ENCODE measurements around the gene CYP4F11. TPM values are rescaled to one million over a fixed set of nuclear protein-coding genes. Genes with fewer than 3 reads are reported as not detected.

CYP4F11 gene
- total RNA-seq, 1 donor from 2014 or later: not detected

DNA sequence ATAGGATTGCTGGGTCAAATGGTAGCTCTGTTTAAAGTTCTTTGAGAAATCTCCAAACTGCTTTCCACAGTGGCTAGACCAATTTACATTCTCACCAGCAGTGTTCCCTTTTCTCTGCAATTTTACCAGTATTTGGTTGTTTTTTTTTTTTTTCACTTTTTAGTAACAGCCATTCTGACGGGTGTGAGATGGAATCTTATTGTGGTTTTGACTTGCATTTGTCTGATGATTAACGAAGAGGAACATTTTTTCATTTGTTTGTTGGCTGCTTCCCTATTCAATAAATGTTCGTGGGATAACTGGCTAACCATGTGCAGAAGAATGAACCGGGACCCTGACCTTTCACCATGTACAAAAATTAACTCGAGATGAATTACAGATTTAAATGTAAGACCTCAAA is 67.7 kb downstream of the CYP4F11 start:
- Mint-ChIP-seq H3K4me1 (ENCODE audit: low read depth, unreplicated experiment) (no peaks in the 10 kb centered on the region), H3K9me3 (ENCODE audit: unreplicated experiment) (peaks cover 26% of the 10 kb centered on the region)
- no peak overlapping the region for H3K27ac ChIP-seq (ENCODE audit: low read depth, low read length)

DNA sequence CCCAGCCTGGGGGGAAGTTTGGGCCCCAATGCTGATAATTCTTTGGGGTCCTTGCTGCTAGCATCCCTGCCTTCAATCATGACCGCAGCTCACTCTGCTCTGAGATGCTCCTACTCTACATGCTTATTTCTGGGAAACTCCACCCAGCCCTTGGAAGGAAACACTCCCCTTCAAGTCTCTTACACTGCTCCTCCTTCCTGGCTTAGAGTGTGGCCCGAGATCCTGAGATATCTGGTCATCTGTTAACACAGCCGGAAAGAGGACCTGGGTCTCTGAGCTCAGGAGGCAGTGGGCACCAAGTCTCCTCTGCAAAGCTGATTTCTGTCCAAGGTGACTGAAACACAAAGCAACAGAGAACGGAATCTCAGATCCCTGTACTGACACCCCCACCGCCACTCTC is 69.5 kb downstream of the CYP4F11 start:
- Mint-ChIP-seq H3K4me3 (ENCODE audit: unreplicated experiment) (no peak overlapping the region), H3K27me3 (ENCODE audit: low read depth, unreplicated experiment) (no peaks in the 10 kb centered on the region), H3K9me3 (ENCODE audit: unreplicated experiment) (peaks cover 30% of the 10 kb centered on the region), H3K4me1 (ENCODE audit: low read depth, unreplicated experiment) (no peaks in the 10 kb centered on the region), H3K27ac (ENCODE audit: unreplicated experiment) (no peak overlapping the region), H3K36me3 (ENCODE audit: low read depth, unreplicated experiment) (no peaks in the 10 kb centered on the region)
- DNase-seq (ENCODE audit: low read depth) (no peak), FAIRE-seq (no peak)
- no peaks in the 10 kb centered on the region for H3K9me3 ChIP-seq (ENCODE audit: insufficient read depth, low read depth, low read length)
- no peaks in the 10 kb centered on the region for H3K79me2 ChIP-seq (ENCODE audit: insufficient read depth, low read length)
- no peaks in the 10 kb centered on the region for H3K4me1 ChIP-seq (ENCODE audit: insufficient read depth, low read length)
- no peak overlapping the region for H3K27ac ChIP-seq (ENCODE audit: low read depth, low read length)
- no peaks in the 10 kb centered on the region for H4K20me1 ChIP-seq (ENCODE audit: insufficient read depth, low read length)
- no peaks in the 10 kb centered on the region for H3K36me3 ChIP-seq (ENCODE audit: insufficient read depth, low read length)
- H3K4me2 ChIP-seq (ENCODE audit: low read length): no peak overlapping the region
- no peak for TF ChIP-seq EZH2 (IDR thresholded peaks at IDR 0.05; ENCODE audit: insufficient read depth, low read length)
- TF ChIP-seq, protein P1, sequence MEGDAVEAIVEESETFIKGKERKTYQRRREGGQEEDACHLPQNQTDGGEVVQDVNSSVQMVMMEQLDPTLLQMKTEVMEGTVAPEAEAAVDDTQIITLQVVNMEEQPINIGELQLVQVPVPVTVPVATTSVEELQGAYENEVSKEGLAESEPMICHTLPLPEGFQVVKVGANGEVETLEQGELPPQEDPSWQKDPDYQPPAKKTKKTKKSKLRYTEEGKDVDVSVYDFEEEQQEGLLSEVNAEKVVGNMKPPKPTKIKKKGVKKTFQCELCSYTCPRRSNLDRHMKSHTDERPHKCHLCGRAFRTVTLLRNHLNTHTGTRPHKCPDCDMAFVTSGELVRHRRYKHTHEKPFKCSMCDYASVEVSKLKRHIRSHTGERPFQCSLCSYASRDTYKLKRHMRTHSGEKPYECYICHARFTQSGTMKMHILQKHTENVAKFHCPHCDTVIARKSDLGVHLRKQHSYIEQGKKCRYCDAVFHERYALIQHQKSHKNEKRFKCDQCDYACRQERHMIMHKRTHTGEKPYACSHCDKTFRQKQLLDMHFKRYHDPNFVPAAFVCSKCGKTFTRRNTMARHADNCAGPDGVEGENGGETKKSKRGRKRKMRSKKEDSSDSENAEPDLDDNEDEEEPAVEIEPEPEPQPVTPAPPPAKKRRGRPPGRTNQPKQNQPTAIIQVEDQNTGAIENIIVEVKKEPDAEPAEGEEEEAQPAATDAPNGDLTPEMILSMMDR (IDR thresholded peaks at IDR 0.05; ENCODE audit: insufficient read depth, low read depth, low read length): no peak
- H2AFZ ChIP-seq (ENCODE audit: low read depth, low read length): no peak overlapping the region
- no peaks in the 10 kb centered on the region for H3K27me3 ChIP-seq (ENCODE audit: insufficient read depth, low read length)
- no peak overlapping the region for H3K9ac ChIP-seq (ENCODE audit: low read length)
- H3K4me3 ChIP-seq (ENCODE audit: insufficient read depth, low read depth, low read length): no peak overlapping the region

More for the DNA sequence above, 67.7 kb downstream of the CYP4F11 start:
- TF ChIP-seq, protein P1 (IDR thresholded peaks at IDR 0.05; ENCODE audit: insufficient read depth, low read depth, low read length): no peak
- no peak for TF ChIP-seq EZH2 (IDR thresholded peaks at IDR 0.05; ENCODE audit: insufficient read depth, low read length)
- Histone ChIP-seq H2AFZ (ENCODE audit: low read depth, low read length) (no peak overlapping the region), H3K4me2 (ENCODE audit: low read length) (no peak overlapping the region), H3K27me3 (ENCODE audit: insufficient read depth, low read length) (no peaks in the 10 kb centered on the region), H3K79me2 (ENCODE audit: insufficient read depth, low read length) (no peaks in the 10 kb centered on the region), H3K9ac (ENCODE audit: low read length) (no peak overlapping the region), H3K4me1 (ENCODE audit: insufficient read depth, low read length) (no peaks in the 10 kb centered on the region), H3K36me3 (ENCODE audit: insufficient read depth, low read length) (no peaks in the 10 kb centered on the region), H3K9me3 (ENCODE audit: insufficient read depth, low read depth, low read length) (no peaks in the 10 kb centered on the region), H3K4me3 (ENCODE audit: insufficient read depth, low read depth, low read length) (no peak overlapping the region), H4K20me1 (ENCODE audit: insufficient read depth, low read length) (no peaks in the 10 kb centered on the region)
- H3K27ac Mint-ChIP-seq (ENCODE audit: unreplicated experiment): no peak overlapping the region
- no peak overlapping the region for H3K4me3 Mint-ChIP-seq (ENCODE audit: unreplicated experiment)
- H3K27me3 Mint-ChIP-seq (ENCODE audit: low read depth, unreplicated experiment): no peaks in the 10 kb centered on the region
- DNase-seq (ENCODE audit: low read depth): no peak
- no peak for FAIRE-seq
- no peaks in the 10 kb centered on the region for H3K36me3 Mint-ChIP-seq (ENCODE audit: low read depth, unreplicated experiment)

DNA sequence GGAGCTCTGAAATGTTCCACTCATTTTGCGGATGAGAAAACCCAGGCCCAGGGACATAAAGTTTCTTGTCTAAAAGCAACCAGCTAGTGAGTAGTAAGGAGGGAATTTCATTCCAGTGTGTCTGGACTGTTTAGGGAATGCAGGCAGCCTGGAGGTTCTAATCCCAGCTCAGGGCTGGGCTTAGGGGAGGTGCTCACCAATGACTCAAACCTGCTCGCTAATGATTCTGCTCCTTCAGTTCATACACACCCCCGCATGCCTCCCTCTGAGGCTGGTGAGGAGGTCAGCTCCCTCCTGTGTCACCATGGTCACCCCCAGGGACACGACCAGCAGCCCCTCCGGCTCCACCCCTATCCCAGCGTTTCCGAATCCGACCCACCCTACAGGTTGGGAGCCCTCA is 71.1 kb downstream of the CYP4F11 start:
- H3K27ac Mint-ChIP-seq (ENCODE audit: unreplicated experiment): no peak overlapping the region
- H3K9me3 Mint-ChIP-seq (ENCODE audit: unreplicated experiment): peaks cover 27% of the 10 kb centered on the region
- no peaks in the 10 kb centered on the region for H3K36me3 Mint-ChIP-seq (ENCODE audit: low read depth, unreplicated experiment)
- no peaks in the 10 kb centered on the region for H3K4me1 ChIP-seq (ENCODE audit: insufficient read depth, low read length)
- H3K27ac ChIP-seq (ENCODE audit: low read depth, low read length): no peak overlapping the region
- H3K9ac ChIP-seq (ENCODE audit: low read length): no peak overlapping the region
- no peak overlapping the region for H3K4me3 Mint-ChIP-seq (ENCODE audit: unreplicated experiment)
- H4K20me1 ChIP-seq (ENCODE audit: insufficient read depth, low read length): no peaks in the 10 kb centered on the region
- H3K4me3 ChIP-seq (ENCODE audit: insufficient read depth, low read depth, low read length): no peak overlapping the region
- H3K36me3 ChIP-seq (ENCODE audit: insufficient read depth, low read length): no peaks in the 10 kb centered on the region
- no peaks in the 10 kb centered on the region for H3K4me1 Mint-ChIP-seq (ENCODE audit: low read depth, unreplicated experiment)
- no peaks in the 10 kb centered on the region for H3K9me3 ChIP-seq (ENCODE audit: insufficient read depth, low read depth, low read length)
- no peak for TF ChIP-seq EZH2 (IDR thresholded peaks at IDR 0.05; ENCODE audit: insufficient read depth, low read length)
- TF ChIP-seq, protein P1 (IDR thresholded peaks at IDR 0.05; ENCODE audit: insufficient read depth, low read depth, low read length): no peak
- DNase-seq (ENCODE audit: low read depth) (no peak), FAIRE-seq (no peak)
- no peaks in the 10 kb centered on the region for H3K27me3 Mint-ChIP-seq (ENCODE audit: low read depth, unreplicated experiment)
- no peaks in the 10 kb centered on the region for H3K27me3 ChIP-seq (ENCODE audit: insufficient read depth, low read length)
- no peak overlapping the region for H3K4me2 ChIP-seq (ENCODE audit: low read length)
- H3K79me2 ChIP-seq (ENCODE audit: insufficient read depth, low read length): no peaks in the 10 kb centered on the region
- H2AFZ ChIP-seq (ENCODE audit: low read depth, low read length): no peak overlapping the region
